ENCODE measurements around the gene ZBTB42.

ZBTB42 gene

GRCh38 chr14:104800771-104801519, at the start of gene ZBTB42:
TSS of gene ZBTB42 (plus strand) at chr14:104801101. CDS start at chr14:104801198, 97 bp downstream.
- no peak for TF ChIP-seq CTCF (IDR thresholded peaks at IDR 0.05; ENCODE audit: control insufficient read depth, insufficient read depth, low read depth, low read length, missing control alignments)
- H3K4me3 ChIP-seq (ENCODE audit: control insufficient read depth, low read depth, low read length) = peak within 1 kb of the TSS; percentile 49
- DNase-seq (ENCODE audit: low read depth) = no peak

- TF ChIP-seq CTCF (IDR thresholded peaks at IDR 0.05; ENCODE audit: control insufficient read depth, insufficient read depth, low read depth, low read length, missing control alignments) = no peak
- H3K4me3 ChIP-seq (ENCODE audit: control insufficient read depth, low read depth, low read length) = peak overlapping the region; percentile 91
- no peak for DNase-seq (ENCODE audit: low read depth)
Observed at GRCh38 chr14:104751539-104752422, 49.1 kb upstream of the ZBTB42 start.

GRCh38 chr14:104752423-104752734, 48.5 kb upstream of the ZBTB42 start:
- DNase-seq (ENCODE audit: low read depth) = no peak
- no peak for TF ChIP-seq CTCF (IDR thresholded peaks at IDR 0.05; ENCODE audit: control insufficient read depth, insufficient read depth, low read depth, low read length, missing control alignments)
- H3K4me3 ChIP-seq (ENCODE audit: control insufficient read depth, low read depth, low read length) = peak overlapping the region; percentile 91

GRCh38 chr14:104752735-104753527, 48.0 kb upstream of the ZBTB42 start, which contains the start of gene SIVA1:
TSS of gene SIVA1 (plus strand) at chr14:104753147. CDS start at chr14:104753202, 55 bp downstream.
- no peak for TF ChIP-seq CTCF (IDR thresholded peaks at IDR 0.05; ENCODE audit: control insufficient read depth, insufficient read depth, low read depth, low read length, missing control alignments)
- peak; percentile 91 for DNase-seq (ENCODE audit: low read depth)
- H3K4me3 ChIP-seq (ENCODE audit: control insufficient read depth, low read depth, low read length) = peak within 1 kb of the TSS; percentile 91

DNA sequence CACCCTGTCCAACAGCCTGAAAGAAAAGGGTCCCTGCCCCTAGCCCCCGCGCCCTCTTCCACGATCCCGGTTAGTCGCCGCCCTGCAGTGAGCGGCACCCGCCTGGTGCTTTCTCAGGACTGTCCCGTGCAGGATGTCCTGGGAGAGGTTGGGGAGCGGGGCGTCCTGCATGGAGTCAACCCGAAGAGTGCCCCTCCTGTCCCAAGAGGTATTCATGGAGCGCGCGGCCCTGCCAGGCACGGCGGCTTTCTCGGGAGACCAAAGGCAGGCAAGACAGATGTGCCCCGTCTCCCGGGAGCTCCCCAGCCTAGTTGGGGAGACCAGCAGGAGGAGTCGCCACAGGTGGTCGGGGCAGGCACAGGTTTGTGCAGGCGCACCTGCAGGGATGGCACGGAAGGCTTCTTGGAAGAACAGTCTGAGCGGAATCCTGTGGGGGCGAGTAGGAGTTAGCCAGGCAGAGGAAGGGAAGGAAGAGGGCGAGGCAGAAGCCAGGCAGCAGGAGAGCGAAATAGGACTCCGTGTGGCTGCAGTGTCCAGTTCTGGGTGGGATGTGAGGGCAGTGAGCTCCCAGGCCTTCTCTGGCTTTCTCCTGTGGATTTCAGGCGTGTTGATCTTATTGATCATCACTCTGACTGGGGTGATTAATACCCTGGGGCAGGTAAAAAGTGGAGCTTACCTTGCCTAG, 47.2 kb upstream of the ZBTB42 start:
- peak overlapping the region; percentile 91 for H3K4me3 ChIP-seq (ENCODE audit: control insufficient read depth, low read depth, low read length)
- no peak for DNase-seq (ENCODE audit: low read depth)
- TF ChIP-seq CTCF (IDR thresholded peaks at IDR 0.05; ENCODE audit: control insufficient read depth, insufficient read depth, low read depth, low read length, missing control alignments) = no peak
